ENCODE data around the gene SSX3.
"Not testable (repeated sequence)": the region's sequence is repeated elsewhere in the genome, so short reads cannot be mapped to it uniquely, and the experiment has no call there.

DNA sequence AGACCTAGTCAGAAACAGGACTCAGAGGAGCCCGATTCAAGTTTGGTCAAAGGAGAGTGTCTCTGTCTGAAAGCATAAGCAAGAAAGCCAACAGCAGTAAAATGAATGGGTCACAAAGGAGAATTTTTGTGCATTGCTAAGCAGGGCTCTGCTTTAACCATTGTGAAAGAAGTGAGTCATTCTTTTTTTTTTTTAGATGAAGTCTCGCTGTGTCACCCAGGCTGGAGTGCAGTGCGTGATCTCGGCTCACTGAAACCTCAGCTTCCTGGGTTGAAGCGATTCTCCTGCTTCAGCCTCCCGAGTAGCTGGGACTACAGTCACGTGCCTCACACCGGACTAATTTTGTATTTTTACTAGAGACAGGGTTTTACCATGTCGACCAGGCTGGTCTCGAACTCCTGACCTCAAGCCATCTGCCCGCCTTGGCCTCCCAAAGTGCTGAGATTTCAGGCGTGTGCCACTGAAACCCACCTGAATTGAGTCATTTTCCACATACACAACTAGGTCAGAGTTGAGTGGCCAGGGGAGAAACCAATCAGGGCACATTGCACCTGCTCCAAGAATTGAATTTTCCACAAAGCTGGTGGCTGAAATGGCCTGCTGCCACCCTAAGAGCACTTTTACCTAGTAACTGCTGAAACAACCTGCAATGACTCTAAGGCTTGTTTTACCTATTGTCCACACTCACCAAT lies 11.4 kb upstream of the SSX3 start:
- not testable (repeated sequence) for TF ChIP-seq EZH2 (IDR thresholded peaks at IDR 0.05; ENCODE audit: insufficient read depth, poor library complexity, severe bottlenecking); EZH2phosphoT487 (IDR thresholded peaks at IDR 0.05; ENCODE audit: insufficient read depth, low read depth)
